Fibroblast of villous mesenchyme (primary cell): Measurements from ENCODE around the gene DAPK2. TPM values are rescaled to one million over a fixed set of nuclear protein-coding genes. Genes with fewer than 3 reads are reported as not detected.

Source experiments
- DNase-seq: peaks from one replicate; pipeline ENCODE4 v3.0.0-alpha.2; 2010; ENCODE audit warnings: low read depth
- H3K4me3 ChIP-seq: 2 replicates; pipeline ENCODE4 v1.5.1; 2011; ENCODE audit warnings: low read depth, mild to moderate bottlenecking, low read length
- total RNA-seq: library from RNA; depleted of rRNA; stranded (reverse); fragments of >200 nt; gene quantifications from 2 replicates; pipeline ENCODE4 v1.2.3, GENCODE V29; 2012
- TF ChIP-seq, protein P1 (sequence below): IDR thresholded peaks from 2 replicates; pipeline ENCODE4 v1.5.1; 2012; ENCODE audit warnings: low read depth, mild to moderate bottlenecking, low read length; ENCODE audit not compliant: insufficient read depth

The DAPK2 gene
- total RNA-seq, 1 donor, result 8.2 TPM

DNA sequence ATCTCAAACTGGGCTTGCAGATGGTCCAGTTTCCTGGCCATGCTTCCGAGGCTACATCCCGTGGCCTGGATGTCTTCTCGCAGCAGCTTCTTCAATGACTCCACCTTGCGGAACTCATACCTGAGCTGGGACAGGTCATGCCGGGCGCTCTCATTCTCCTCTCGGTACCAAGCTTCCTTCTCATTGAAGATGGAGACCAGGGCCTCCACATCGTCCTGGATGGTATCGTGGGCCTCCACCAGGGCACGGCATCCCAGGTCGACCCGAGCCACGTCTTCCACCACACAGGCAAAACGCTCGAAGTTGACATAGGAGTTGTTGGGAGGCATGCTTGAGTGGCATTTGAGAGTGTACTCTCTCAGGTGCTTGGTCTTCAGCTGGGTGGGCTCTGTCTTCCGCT, 123.4 kb downstream of the DAPK2 start:
- TF ChIP-seq, protein P1, sequence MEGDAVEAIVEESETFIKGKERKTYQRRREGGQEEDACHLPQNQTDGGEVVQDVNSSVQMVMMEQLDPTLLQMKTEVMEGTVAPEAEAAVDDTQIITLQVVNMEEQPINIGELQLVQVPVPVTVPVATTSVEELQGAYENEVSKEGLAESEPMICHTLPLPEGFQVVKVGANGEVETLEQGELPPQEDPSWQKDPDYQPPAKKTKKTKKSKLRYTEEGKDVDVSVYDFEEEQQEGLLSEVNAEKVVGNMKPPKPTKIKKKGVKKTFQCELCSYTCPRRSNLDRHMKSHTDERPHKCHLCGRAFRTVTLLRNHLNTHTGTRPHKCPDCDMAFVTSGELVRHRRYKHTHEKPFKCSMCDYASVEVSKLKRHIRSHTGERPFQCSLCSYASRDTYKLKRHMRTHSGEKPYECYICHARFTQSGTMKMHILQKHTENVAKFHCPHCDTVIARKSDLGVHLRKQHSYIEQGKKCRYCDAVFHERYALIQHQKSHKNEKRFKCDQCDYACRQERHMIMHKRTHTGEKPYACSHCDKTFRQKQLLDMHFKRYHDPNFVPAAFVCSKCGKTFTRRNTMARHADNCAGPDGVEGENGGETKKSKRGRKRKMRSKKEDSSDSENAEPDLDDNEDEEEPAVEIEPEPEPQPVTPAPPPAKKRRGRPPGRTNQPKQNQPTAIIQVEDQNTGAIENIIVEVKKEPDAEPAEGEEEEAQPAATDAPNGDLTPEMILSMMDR, result no peak
- H3K4me3 ChIP-seq, result no peak overlapping the region
- no peak for DNase-seq

DNA sequence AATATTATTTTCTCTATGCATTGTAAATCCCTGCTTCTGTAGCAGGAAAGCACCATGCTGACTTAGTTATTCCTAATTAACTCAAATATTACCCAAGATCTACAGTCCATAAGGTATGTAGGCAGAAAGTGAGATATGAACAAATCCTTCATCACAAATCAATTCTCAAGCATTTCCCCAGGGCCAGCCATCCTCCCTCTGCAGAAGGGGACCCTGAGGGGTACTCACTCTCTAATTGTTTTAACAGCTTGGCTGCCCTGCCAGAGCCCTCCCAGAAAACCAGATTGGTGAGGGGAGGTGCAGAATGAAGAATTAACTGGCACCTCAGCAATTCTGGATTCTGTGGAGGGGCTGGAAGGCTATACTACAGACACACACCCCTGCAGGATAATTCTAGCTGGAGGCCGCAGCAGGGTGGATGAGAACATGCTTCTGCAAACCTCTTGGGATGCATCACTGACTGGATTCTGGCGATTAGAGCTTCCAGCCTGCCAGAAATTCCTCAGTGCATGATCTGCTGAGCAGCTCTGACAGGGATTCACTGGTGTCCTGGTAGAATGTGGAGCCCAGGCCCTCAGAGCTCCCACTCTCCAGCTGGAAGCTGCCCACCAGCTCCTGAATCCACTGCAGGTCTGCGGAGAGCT, 123.9 kb downstream of the DAPK2 start:
- H3K4me3 ChIP-seq, result no peak overlapping the region
- TF ChIP-seq, protein P1, result no peak
- no peak for DNase-seq

DNA sequence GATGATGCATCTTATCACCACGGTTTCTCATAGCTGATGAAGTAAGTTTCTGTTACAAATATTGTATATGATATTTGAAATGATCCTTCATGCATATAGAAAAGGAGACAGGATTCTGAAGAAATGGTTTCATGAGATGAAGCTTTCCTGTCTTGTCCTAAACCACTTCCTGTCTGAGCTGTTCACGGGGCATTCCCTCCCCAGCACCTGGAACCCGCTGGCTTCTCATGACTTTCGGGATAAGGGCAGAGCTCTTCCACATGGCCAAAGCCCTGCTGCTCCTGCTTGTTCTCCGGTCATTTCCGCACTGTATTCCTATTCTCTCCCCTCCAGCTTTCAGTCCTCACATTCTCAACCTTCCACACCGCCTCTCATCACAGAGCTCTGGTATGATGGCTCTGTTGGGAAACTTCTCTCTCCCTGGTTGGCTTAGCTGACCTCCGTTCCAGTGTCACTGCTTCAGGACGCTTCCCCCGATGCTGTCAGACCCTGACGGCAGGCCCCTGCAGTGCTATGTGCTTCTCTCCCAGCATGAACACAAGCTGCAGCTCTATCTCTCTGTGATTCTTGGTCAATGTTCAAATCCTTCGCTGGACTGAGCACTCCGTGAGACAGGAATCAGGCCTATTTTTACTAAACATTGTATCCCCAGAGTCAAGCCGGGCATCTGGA, 125.6 kb downstream of the DAPK2 start:
- DNase-seq, result no peak
- TF ChIP-seq, protein P1, result no peak
- H3K4me3 ChIP-seq, result no peak overlapping the region

DNA sequence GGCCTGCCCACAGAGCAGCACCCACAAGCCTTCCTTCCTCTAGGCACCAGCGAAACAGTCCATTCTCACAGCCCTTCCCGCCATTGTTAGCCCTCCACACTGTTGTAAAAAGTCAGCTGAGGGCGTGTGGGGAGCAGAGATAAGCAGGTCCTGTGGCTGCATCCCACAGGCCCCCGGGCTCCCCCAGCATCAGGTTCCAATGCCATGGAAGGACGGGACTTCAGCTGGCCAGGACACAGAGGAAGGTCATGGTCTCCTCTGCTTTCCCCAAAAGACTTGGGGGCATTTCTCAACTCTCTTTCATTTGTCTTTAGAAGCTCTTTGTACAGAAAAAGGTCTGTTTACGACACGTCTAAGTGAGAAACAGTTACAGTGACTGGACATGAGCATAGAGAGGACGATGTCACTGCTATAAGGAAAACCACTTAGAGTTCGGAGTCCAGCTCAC, 127.4 kb downstream of the DAPK2 start:
- DNase-seq, result no peak
- no peak overlapping the region for H3K4me3 ChIP-seq
- TF ChIP-seq, protein P1, result no peak

DNA sequence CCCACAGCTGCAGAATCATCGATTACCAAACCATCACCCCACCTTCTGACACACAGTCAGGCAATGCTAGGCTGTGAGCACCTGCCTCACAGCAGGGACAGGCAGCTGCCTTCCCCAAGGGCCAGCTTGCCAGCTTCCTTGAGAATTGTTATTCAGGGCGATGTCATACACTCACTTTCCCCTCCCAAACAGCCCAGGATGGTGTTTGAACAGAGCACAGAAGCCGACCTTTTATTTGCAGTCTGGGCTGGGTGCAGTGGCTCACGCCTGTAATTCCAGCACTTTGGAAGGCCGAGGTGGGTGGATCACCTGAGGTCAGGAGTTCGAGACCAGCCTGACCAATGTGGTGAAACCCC, 128.0 kb downstream of the DAPK2 start:
- TF ChIP-seq, protein P1, result no peak
- DNase-seq, result no peak
- H3K4me3 ChIP-seq, result no peak overlapping the region

DNA sequence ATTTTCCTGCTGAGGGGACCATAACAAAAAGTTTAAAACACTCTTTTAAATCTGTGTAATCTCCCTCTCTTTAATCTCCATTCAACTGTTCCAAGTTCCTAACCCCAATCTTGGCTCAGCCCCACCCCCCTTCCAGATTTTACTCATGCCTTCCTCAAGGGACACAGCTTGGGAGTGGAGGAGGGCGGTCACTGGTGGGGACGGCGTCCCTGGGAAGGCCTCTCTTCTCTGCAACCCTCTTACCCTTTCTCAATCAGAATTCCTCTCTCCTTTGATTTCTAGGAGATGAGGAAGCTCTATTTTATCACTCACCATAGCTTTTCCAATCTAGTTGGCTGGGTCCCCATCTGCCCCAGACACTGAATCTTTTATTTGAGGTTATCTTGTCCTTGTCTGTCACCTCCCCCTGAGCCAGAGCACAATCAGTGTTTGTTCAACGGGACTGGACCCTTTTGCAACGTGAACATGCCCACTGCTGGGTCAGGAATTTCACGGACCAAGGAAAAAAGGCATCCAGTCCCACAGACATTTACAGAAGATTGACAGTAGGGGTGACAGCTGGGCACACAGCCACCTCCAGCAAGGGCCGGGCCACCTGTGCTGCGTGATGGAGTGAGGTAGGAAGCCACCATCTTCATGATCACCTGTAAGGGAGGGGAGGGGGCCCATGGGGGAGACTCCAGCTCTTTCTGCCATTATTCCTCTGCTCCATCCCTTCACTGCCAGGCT, 128.5 kb downstream of the DAPK2 start:
- TF ChIP-seq, protein P1, result no peak
- no peak overlapping the region for H3K4me3 ChIP-seq
- DNase-seq, result no peak
